WERI-Rb-1 (cell line): Measurements from ENCODE around the gene TNS4.

Source experiments
- DNase-seq: peaks from one replicate; pipeline ENCODE4 v3.0.0-alpha.2; 2020
- H3K27ac ChIP-seq: fragments of 250-450 bp; sonication (Bioruptor Pico); 2 replicates; pipeline ENCODE4 v1.5.1; 2020; ENCODE audit warnings: mild to moderate bottlenecking, moderate library complexity
- H3K27me3 ChIP-seq: fragments of 250-450 bp; sonication (Bioruptor Pico); 2 replicates; pipeline ENCODE4 v1.5.1; 2021; ENCODE audit warnings: mild to moderate bottlenecking, low read depth, moderate library complexity; ENCODE audit not compliant: insufficient read depth, severe bottlenecking
- H3K36me3 ChIP-seq: fragments of 250-450 bp; sonication (Bioruptor Pico); 2 replicates; pipeline ENCODE4 v1.5.1; 2020; ENCODE audit warnings: mild to moderate bottlenecking, moderate library complexity
- H3K4me3 ChIP-seq: 2 replicates; pipeline ENCODE4 v1.5.1; 2011; ENCODE audit warnings: low read depth, mild to moderate bottlenecking, control low read depth, low read length
- H3K9me3 ChIP-seq: fragments of 250-450 bp; sonication (Bioruptor Pico); 2 replicates; pipeline ENCODE4 v1.5.1; 2021; ENCODE audit warnings: mild to moderate bottlenecking, moderate library complexity; ENCODE audit not compliant: severe bottlenecking
- TF ChIP-seq, protein P1 (sequence below): IDR thresholded peaks from 2 replicates; pipeline ENCODE4 v1.5.1; 2011; ENCODE audit warnings: low read depth, mild to moderate bottlenecking, control low read depth, inconsistent platforms, low read length

Gene TNS4

DNA sequence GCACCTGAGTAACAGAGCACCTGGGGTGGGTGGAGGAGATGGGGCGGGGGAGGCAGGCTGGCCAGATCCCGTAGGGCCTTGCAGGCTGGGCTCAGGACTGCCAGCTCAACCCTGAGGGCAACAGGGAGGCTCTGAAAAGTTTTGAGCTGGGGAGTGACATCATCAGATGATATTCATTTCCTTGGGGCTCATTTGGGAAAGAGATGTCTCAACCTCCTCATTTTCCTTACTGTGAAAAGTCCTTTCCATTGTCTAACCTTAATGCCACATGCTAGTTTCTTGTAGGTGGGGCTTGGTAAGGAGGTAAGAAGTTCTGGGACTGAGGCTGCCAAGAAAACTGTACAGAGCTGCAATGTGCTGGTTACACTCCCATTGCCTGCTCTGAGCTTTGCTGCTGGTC lies 3.7 kb downstream of the TNS4 start:
- Histone ChIP-seq H3K27me3 (no peaks in the 10 kb centered on the region), H3K9me3 (no peaks in the 10 kb centered on the region), H3K27ac (no peak overlapping the region; the same call in 1 of the 2 replicates), H3K4me3 (no peak overlapping the region), H3K36me3 (no peaks in the 10 kb centered on the region)
- no peak for DNase-seq
- TF ChIP-seq, protein P1, sequence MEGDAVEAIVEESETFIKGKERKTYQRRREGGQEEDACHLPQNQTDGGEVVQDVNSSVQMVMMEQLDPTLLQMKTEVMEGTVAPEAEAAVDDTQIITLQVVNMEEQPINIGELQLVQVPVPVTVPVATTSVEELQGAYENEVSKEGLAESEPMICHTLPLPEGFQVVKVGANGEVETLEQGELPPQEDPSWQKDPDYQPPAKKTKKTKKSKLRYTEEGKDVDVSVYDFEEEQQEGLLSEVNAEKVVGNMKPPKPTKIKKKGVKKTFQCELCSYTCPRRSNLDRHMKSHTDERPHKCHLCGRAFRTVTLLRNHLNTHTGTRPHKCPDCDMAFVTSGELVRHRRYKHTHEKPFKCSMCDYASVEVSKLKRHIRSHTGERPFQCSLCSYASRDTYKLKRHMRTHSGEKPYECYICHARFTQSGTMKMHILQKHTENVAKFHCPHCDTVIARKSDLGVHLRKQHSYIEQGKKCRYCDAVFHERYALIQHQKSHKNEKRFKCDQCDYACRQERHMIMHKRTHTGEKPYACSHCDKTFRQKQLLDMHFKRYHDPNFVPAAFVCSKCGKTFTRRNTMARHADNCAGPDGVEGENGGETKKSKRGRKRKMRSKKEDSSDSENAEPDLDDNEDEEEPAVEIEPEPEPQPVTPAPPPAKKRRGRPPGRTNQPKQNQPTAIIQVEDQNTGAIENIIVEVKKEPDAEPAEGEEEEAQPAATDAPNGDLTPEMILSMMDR = no peak

DNA sequence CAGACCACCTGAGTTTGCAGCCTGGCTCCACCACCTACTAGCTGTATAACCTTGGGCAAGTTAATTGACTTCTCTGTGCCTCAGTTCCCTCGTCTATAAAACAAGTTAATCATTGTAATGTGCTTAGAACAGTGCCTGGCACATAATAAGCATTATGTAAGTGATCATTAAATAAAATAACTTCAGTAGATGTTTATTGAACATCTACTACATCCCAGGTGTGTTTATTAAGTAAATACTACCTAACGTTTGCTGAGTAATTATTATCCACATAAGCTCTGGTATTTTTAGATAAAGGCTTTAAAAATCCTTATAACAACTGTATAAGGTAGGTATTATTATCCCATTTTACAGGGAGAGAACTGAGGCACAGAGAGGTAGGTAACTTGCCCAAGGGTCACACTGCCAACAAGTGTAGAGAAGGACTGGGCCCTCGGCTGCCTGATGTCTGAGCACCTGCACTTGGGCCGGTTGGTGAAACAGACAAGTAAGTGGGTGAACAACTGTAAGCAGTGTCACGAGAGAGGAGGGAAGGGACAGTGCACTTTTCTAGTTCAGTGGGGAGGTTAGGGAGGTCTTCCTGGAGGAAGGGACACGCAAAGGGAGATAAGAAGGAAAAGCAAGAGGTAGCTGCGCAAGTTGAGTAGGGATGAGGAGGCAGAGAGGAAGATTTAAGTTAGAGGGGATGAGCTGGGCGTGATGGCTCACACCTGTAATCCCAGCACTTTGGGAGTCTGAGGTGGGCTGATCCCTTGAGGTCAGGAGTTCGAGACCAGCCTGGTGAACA lies 4.6 kb downstream of the TNS4 start:
- DNase-seq = no peak
- TF ChIP-seq, protein P1 = no peak
- Histone ChIP-seq H3K27ac (no peak overlapping the region), H3K4me3 (no peak overlapping the region), H3K9me3 (no peaks in the 10 kb centered on the region), H3K27me3 (no peaks in the 10 kb centered on the region), H3K36me3 (no peaks in the 10 kb centered on the region)

DNA sequence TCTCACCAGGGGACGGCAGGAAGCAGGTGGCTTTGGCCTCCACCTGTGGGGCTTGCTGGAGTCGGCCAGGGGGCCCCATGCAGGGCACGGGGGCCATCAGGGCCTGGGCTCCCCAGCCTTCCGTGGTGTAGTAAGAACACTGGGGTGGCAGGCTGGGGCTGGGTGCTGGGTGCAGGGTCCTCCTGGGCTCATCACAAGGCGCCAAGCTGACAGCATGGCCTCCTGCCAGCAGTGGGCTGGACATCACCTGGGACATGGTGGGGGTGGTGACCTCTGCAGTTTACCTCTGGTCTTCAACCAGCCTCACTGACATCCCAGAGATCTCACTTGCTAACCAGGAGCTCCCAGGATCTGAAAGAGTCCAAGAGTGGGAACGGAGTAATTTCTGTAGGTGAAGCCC lies 5.3 kb downstream of the TNS4 start:
- Histone ChIP-seq H3K36me3 (no peaks in the 10 kb centered on the region), H3K27ac (no peak overlapping the region), H3K27me3 (no peaks in the 10 kb centered on the region), H3K9me3 (no peaks in the 10 kb centered on the region), H3K4me3 (no peak overlapping the region)
- TF ChIP-seq, protein P1 = no peak
- no peak for DNase-seq

DNA sequence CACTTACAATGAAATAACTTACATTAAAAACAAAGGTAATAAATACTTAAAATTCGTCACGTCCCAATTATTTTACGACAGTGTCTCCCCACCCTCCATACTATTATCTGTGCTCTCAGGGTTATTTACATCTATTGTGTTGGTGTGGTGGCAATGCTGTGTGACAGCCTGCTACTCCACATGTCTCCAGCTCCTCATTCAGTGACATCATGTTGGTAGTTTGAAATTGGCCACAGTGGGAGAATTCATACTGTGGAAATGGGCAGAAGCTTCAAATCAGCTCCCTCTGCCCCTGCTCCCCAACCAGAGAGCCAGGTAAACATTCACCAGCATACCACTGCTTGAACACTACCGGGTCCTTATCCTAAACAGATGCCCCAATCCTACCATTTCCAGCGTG lies 6.3 kb downstream of the TNS4 start:
- H3K36me3 ChIP-seq = no peaks in the 10 kb centered on the region
- H3K27me3 ChIP-seq = no peaks in the 10 kb centered on the region
- TF ChIP-seq, protein P1 = no peak
- no peak overlapping the region for H3K27ac ChIP-seq
- H3K4me3 ChIP-seq = no peak overlapping the region
- H3K9me3 ChIP-seq = no peaks in the 10 kb centered on the region
- no peak for DNase-seq

DNA sequence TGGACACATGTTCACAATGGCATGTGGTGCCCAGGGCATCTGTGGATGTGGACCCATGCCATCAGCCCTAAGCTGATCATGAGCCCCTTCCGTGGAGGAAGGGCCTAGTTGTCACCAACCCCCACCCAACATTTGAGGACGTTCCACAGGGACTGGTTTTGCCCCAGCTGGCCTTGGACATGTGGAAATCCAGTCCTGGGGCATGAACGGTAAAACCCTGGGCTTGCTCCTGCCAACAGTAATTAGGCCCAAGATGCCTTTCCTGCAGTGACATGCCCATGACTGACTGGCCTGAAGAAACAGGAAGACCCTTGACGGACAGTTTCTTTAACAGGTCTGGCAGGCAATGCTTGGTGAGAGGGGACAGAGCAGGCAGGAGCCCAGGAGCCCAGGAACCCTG lies 7.7 kb downstream of the TNS4 start:
- Histone ChIP-seq H3K27me3 (no peaks in the 10 kb centered on the region), H3K27ac (no peak overlapping the region), H3K9me3 (no peaks in the 10 kb centered on the region), H3K36me3 (no peaks in the 10 kb centered on the region), H3K4me3 (no peak overlapping the region)
- DNase-seq = no peak
- TF ChIP-seq, protein P1 = no peak

DNA sequence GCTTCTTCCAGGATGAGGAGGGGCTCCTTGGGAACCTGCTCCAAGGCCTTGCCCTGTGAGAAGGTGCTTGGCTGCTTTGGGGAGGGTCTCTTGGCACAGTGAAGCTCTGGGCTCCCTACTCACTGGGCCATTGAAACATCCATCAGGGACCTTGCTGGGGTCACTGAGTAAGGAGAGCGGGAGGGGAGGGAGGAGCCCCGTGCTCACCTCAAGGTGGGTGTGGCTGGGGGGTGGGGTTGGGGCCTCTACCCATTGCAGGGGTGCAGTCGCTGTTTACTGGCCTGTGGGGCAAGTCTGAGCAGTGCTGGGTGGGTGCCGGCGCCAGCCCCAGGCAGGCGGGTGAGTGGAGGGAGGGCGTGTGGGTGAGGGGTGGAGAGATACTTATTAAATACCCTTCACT lies 9.9 kb downstream of the TNS4 start:
- H3K9me3 ChIP-seq = no peaks in the 10 kb centered on the region
- H3K36me3 ChIP-seq = no peaks in the 10 kb centered on the region
- peak; percentile 43 for DNase-seq
- H3K27me3 ChIP-seq = no peaks in the 10 kb centered on the region
- TF ChIP-seq, protein P1 = no peak
- H3K27ac ChIP-seq = peak overlapping the region; percentile 94
- H3K4me3 ChIP-seq = no peak overlapping the region
